Dedifferentiated amniotic fluid mesenchymal stem cell (primary cell): ENCODE results near the gene NEMP1.
"Not testable (repeated sequence)": the region's sequence is repeated elsewhere in the genome, so short reads cannot be mapped to it uniquely, and the experiment has no call there.

ENCODE experiments used
- DNase-seq: peaks from one replicate; pipeline ENCODE4 v3.0.0-alpha.2; 2016; ENCODE audit errors: extremely low spot score

NEMP1 gene

GRCh38 chr12:57057067-57057751, 21.4 kb downstream of the NEMP1 start:
- DNase-seq = no peak

GRCh38 chr12:57055824-57056223, 22.8 kb downstream of the NEMP1 start:
- DNase-seq = no peak

- not testable (repeated sequence) for DNase-seq
Observed at GRCh38 chr12:57053901-57054300, 24.7 kb downstream of the NEMP1 start.

GRCh38 chr12:57053146-57053545, 25.4 kb downstream of the NEMP1 start:
- DNase-seq = not testable (repeated sequence)

- no peak for DNase-seq
Observed at GRCh38 chr12:57051011-57051410, 27.6 kb downstream of the NEMP1 start.

GRCh38 chr12:57049890-57050289, 28.7 kb downstream of the NEMP1 start, which contains the start of gene MYO1A:
TSS of gene MYO1A (minus strand) at chr12:57050129. CDS start at chr12:57048323, 1,806 bp downstream.
- no peak for DNase-seq

- no peak for DNase-seq
Observed at GRCh38 chr12:57049119-57049446, 29.5 kb downstream of the NEMP1 start.

- no peak for DNase-seq
Observed at GRCh38 chr12:57048423-57049118, 30.0 kb downstream of the NEMP1 start.

GRCh38 chr12:57047981-57048380, 30.6 kb downstream of the NEMP1 start:
- DNase-seq = no peak

GRCh38 chr12:57046947-57047890, 31.4 kb downstream of the NEMP1 start:
- DNase-seq = no peak

GRCh38 chr12:57046086-57046791, 32.4 kb downstream of the NEMP1 start:
- DNase-seq = no peak

GRCh38 chr12:57044889-57045288, 33.7 kb downstream of the NEMP1 start:
- DNase-seq = no peak

- no peak for DNase-seq
Observed at GRCh38 chr12:57044468-57044867, 34.1 kb downstream of the NEMP1 start.

GRCh38 chr12:57042695-57043094, 35.9 kb downstream of the NEMP1 start:
- no peak for DNase-seq

- no peak for DNase-seq
Observed at GRCh38 chr12:57040750-57041149, 37.8 kb downstream of the NEMP1 start.

- no peak for DNase-seq
Observed at GRCh38 chr12:57040211-57040610, 38.4 kb downstream of the NEMP1 start.

- DNase-seq = no peak
Observed at GRCh38 chr12:57039016-57039798, 39.4 kb downstream of the NEMP1 start.

- DNase-seq = no peak
Observed at GRCh38 chr12:57037264-57037663, 41.3 kb downstream of the NEMP1 start.

- no peak for DNase-seq
Observed at GRCh38 chr12:57033431-57033830, 45.2 kb downstream of the NEMP1 start.

GRCh38 chr12:57031789-57032188, 46.8 kb downstream of the NEMP1 start:
- no peak for DNase-seq

- no peak for DNase-seq
Observed at GRCh38 chr12:57031138-57031725, 47.4 kb downstream of the NEMP1 start.
